NCI-H2196 treated with DMSO at 0.1 percent for 48 hours (cell line): Measurements from ENCODE around the gene OAS3.
"Not testable (repeated sequence)": the region's sequence is repeated elsewhere in the genome, so short reads cannot be mapped to it uniquely, and the experiment has no call there.

Experiments
- DNase-seq: peaks from one replicate; lab custom pipeline; 2025; ENCODE audit not compliant: unreplicated experiment; lab: John Stamatoyannopoulos, UW

The OAS3 gene

DNA sequence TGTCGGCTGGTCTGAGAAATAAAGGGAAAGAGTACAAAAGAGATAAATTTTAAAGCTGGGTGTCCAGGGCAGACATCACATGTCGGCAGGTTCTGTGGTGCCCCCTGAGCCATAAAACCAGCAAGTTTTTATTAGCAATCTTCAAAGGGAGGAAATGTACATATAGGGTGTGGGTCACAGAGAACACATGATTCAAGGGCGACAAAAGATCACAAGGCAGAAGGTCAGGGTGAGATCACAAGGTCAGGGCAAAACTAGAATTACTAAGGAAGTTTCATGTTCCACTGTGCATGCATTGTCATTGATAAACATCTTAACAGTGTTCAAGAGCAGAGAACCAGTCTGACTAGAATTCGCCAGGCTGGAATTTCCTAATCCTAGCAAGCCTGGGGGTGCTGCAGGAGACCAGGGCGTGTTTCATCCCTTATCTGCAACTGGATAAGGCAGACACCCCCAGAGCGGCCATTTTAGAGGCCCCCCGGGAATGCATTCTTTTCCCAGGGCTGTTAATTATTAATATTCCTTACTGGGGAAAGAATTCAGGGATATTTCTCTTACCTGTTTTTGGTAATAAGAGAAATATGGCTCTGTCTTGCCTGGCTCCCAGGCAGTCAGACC, 11.7 kb upstream of the OAS3 start:
- DNase-seq = not testable (repeated sequence)

DNA sequence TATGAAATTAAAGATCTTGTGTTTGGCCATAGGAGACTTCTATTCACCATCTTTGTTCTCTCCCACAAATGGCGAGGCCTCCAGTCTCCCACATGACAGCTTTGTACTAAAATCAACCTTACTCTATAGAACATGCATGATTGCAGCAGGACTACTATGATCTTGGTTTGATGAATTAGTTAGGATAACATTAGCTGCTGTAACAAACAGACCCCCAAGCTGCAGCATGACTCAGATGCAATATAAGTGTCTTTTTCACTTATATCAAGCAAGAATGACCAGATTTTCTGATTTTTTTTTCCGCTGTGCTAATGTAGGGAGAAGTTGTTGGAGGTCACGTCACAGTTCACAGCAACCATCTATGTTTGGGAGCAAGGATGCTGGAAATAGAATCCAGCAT, 10.8 kb upstream of the OAS3 start:
- DNase-seq = no peak

DNA sequence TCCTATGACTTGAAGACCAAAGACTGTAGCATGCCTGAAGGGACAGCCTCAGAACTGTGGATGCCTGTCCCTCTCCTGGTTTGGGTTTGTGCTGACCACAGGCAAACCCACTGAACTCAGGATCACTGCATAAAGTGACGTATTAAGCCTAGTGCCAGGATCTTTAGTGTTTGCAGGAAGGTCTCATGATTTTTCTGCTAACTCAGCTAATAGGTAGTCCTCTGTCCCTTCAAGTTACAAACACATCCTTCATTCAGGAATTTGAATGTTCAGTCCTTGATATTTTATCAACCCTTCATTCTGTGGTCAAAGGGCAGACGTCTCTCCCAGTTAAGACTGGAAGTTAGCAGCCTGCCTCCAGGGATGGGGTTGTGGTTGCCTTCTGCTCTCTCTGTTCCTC, 10.3 kb upstream of the OAS3 start:
- no peak for DNase-seq

DNA sequence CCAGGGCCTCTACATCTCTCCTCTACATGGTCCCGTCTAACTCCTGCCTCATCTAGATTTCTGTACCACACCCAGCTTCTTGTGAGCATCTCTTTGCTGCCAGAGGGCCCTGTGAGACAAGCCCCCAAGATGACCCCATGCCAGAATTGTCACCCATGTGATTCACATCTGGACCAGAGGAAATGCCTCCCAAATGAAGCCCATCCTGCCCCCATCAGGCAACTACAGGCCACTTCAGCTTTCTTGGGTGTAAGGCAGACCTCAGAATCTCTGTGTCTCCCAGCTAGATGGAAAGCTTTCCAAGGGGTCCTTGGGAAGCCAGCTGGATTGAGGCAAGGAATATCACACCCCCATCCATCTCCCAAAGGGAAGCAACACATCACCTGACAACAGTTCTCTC, 9.3 kb upstream of the OAS3 start:
- no peak for DNase-seq

DNA sequence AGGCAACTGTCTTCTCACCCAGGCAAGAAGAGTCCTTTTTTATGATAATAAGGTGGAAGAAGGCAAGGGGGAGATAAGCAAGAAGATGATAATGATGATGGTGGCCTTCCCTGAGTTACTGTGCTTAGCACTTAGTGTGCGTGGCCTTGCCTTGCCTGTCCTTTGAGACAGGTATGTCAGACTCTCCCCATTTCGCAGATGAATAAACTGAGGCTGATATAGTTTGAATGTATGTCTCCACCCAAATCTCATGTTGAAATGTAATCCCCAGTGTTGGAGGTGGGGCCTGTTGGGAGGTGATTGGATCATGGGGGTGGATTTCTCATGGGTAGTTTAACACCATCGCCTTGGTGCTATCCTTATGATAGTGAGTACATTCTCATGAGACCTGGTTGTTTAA, 8.6 kb upstream of the OAS3 start:
- DNase-seq = no peak

DNA sequence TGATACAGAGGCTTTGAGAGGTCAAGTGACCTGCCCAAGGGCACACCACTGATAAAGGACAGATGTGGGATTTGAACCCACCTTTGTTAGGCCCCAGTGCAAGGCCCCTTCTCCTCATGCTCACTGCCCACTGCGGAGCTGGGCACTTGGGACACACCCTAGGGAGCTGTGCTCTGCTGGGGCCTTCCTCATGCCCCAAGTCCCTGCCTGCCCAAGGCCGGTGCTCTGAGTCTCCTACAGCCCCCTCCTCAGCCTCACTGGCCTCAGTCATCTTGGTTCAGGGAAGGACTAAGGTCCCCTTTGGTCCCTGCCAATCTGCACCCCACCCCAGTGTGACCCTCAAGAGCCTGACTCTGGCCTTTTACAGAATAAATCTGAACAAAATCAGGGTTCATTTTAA, 7.9 kb upstream of the OAS3 start:
- DNase-seq = no peak

DNA sequence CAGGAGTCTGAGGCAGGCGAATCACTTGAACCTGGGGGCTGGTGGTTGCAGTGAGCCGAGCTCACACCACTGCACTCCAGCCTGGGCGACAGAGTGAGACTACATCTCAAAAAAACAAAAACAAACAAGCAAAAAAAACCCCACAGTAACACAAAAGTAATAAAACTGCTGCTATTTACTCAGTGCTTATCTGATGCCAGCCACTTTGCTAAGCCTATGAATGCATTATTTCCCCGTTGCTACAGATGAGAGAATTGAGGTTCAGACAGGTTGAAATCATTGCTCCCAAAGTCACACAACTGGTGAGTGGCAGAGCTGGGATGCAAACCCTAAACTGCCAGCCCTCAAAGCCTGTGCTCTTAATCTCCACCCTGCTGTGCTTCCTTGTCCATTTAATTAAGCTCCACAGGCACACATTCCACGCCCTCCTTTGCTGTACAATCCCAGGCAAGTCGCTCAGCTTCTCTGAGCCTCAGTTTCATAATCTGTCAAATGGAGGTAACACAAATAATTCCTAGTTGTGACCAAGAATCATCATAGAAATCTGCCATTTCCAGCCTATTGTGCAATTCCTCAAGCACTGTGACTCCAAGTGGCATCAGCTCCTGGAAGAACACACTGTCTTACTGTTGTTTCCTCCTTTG, 5.7 kb upstream of the OAS3 start:
- DNase-seq = no peak

DNA sequence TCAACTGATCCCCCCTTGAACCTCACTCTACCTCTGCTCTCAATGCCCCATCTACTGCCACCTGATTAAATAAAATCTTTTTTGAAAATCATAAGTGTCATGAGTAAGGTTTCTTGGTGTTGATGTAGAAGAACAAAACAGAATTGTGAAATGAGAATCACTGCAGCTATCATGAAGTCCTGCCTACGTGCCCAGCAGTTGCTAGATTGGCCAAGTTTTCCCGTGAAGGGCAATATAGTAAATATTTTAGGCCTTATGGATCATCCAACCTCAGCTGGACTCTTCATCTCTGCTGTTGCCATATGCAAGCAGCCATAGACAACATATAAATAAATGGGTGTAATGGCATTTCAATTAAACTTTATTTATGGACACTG, 5.2 kb upstream of the OAS3 start:
- DNase-seq = no peak

DNA sequence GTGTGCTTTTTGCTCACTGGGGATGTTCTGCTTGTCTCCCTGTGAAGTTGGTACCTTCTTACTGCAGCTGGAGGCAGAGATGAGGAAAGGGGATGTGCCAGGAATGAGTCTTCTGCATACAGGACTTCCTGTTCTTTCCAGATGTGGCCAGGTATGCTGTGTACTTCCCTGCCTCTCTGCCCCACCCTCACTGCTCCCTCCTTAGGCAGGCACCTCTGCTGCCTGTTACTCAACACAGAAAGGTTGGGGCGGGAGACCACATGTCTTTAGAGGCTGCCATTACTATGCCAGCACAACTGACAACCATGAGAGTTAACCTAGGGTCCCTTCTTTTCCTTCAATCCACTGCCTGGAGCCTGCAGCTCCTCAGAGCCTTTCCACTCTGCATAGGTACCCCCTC, 2.0 kb upstream of the OAS3 start:
- DNase-seq = no peak

DNA sequence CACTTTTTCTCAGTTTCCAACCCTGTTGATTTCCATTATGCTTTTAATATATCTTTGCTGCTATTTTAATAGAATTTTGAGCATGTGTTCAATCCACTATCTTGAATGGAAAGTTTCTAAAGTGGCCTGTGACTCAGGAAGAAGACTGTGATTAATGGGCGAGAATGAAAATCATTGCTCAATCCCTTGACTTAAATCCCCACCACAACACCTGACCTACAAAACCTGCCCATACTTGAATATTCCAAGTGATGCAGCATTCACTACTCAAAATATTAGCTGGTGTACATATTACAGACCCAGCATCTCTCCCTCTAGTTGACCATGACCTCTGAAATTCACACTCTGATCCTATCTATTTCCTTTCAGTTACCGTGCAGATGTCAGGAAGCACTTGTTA, 1.3 kb upstream of the OAS3 start:
- DNase-seq = no peak

DNA sequence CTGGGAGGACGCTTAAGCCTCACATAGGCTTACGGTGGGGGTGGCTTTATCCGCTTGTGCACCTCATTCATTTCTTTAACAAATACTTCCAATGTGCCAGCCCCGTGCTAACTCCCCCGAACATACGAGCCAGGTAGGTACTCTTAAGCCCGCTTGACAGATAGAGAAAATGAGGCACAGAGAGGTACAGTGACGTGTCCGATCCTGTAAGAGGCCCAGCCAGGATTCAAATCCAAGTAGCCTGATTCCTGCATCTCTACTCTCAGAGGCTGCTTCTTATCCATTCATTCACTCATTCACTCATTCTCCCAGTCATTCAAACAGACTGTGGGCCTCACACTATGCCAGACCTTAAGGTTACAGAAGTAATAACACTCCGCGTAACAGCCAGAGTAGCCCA, 477 bp downstream of the OAS3 start:
- no peak for DNase-seq

DNA sequence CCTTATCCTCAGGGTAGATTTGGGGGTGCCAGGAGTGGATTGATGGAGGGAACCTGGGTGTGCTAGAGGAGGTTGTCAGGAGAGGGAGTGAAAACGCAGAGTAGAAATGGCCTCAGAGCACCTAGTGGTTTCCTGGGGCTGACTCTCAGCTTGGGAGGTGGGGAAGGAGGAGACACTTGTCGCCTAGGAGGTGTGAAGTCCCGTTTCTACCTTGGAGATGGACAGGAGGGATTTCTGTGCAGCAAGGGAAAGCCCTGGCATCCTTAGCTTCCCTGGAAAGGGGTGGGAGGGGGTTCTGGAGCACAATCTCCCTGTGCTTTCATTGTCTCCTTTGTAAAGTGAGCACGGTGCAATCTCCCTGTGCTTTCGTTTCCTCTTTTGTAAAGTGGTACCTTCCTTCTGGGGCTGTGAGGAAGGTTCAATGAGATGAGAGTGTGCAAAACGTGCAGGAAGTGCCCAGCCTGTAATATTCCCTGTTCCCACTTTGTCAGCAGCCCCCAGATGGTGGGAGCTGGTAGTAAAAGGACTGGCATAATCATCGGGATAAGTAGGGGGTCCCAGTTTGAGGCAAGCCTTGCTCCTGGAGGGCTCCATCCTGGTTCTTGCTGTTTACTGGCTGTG, 1.6 kb downstream of the OAS3 start:
- no peak for DNase-seq

DNA sequence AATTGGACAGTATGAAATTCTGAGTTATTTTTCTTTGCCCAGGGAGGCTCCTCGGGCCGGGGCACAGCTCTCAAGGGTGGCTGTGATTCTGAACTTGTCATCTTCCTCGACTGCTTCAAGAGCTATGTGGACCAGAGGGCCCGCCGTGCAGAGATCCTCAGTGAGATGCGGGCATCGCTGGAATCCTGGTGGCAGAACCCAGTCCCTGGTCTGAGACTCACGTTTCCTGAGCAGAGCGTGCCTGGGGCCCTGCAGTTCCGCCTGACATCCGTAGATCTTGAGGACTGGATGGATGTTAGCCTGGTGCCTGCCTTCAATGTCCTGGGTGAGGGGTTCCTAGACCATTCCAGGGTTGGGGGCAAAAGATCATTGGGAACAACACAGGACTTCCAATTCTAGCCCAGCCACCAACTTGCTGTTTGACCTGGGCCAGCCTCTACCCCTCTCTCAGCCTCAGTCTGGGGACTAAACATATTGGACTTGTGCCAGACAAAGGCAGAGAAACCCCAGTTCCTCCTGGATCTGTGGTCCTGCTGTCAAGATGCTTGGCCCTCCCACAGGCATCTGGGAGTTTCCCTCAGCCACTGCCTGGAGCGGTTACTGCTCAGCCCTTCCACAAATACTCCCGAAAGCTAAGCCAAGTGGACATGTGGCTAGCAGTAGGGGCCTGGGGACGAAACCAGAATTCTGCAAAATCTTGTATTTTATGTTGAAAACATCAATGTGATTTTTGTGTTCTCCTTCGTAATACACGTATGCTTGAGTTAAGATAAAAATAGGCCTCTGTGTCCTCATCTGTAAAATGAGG, 3.5 kb downstream of the OAS3 start:
- no peak for DNase-seq

DNA sequence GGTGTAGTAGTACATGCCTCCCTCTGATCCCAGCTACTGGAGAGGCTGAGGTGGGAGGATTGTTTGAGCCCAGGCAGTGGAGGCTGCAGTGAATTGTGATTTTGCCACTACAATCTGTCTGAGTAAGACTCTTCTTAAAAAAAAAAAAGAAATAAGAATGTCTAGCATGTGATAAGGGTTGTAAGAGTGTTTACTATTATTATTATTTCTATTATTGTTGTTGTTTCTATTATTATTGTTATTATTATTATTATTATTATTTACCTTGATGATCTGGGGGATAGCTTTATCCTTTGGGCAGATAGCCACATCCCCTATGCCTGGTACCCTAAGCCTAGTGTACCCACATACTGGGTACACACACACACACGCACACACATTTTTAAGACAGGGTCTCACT, 4.3 kb downstream of the OAS3 start:
- no peak for DNase-seq

DNA sequence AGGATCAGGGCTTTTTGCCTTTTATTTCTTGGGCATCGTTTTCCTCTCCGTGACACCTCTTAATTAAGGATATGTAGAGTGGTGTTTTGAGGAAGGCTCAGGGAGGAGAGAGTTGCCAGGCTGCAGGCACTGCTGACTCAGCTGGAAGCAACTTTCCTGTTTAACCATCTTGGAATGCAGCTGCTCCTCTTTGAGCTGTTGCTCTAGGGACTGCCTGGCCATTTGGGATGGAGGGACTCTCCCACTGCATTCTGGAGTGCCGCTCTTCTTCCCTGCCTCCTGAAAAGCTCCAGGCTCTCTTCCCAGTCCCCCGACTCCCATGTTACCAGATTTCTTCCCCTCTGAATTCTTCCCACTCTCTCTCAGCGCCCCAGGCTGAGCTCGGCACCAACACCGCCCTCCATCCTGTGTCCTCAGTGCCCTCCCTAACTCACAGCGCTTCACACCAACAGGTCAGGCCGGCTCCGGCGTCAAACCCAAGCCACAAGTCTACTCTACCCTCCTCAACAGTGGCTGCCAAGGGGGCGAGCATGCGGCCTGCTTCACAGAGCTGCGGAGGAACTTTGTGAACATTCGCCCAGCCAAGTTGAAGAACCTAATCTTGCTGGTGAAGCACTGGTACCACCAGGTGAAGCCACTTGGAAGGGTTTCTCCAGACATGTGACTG, 5.9 kb downstream of the OAS3 start:
- no peak for DNase-seq

DNA sequence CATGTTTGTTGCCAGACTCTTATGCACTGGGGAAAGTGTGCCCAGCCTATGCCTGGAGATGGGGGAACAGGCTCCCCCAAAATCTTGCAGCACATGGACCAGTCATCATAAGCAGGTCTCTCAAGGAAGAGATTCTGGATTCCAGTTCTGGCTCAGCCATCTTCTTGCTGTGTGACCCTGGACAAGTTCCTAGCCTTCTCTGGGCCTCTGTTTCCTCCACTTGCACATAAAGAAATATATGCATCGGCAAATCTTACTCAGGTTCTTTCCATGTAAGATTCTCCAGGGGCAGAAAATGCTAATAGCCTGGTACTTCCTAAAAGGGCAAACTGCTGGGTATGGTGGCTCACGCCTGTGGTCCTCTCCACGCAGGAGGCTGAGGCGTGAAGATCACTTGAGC, 7.2 kb downstream of the OAS3 start:
- DNase-seq = no peak

DNA sequence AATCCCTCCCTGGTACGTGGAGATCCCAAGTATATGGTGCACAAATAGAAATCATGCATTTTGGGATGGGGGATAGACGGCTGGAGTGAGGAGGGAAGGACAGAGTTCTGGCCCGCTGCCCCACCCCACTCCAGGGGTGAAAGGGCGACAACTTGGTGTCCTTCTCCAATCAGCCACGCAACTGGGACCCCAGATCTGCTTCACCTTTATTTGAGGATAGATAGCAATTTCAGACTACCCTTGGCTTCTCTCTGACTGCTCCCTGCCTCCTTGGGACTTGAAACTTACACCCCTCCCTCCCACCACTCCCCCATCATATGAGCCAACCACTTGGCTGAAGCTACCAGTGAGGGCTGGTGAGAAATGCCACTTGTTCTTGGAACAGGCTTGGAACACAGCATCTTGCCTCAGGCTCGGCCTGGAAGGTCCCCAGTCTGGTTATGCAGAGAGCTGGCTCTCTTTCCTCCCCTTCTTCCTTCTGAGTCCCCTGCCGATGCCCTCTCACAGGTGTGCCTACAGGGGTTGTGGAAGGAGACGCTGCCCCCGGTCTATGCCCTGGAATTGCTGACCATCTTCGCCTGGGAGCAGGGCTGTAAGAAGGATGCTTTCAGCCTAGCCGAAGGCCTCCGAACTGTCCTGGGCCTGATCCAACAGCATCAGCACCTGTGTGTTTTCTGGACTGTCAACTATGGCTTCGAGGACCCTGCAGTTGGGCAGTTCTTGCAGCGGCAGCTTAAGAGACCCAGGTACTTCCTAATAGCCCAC, 8.1 kb downstream of the OAS3 start:
- DNase-seq = no peak

DNA sequence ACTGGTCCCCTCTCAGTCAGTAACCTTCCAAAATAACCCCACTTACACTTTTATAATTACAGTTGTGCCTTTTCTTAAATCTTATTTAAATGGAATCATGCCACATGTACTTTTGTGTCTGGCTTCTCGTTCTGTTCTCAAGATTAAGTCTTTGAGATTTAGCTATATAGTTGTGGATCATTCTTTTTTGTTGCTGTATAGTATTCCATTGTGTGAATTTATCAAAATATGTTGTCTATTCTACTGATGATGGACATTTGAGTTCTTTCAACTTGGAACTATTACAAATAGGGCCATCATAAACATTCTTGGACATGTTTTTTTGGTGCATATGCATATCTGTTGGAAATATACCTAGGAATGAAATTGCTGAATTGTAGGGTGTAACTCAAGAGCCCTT, 9.0 kb downstream of the OAS3 start:
- no peak for DNase-seq

DNA sequence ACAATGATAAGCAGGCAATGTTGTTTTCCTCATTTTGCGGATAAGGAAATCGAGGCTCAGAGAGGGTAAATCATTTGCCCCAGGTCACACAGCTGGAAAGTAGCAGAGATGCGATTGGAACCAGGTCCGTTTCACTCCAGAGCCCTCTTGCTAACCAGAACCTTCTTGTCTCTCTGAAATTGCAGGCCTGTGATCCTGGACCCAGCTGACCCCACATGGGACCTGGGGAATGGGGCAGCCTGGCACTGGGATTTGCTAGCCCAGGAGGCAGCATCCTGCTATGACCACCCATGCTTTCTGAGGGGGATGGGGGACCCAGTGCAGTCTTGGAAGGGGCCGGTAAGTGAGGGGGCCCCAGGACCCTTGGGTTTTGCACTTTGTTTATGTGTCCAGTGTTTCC, 9.5 kb downstream of the OAS3 start:
- DNase-seq = no peak

DNA sequence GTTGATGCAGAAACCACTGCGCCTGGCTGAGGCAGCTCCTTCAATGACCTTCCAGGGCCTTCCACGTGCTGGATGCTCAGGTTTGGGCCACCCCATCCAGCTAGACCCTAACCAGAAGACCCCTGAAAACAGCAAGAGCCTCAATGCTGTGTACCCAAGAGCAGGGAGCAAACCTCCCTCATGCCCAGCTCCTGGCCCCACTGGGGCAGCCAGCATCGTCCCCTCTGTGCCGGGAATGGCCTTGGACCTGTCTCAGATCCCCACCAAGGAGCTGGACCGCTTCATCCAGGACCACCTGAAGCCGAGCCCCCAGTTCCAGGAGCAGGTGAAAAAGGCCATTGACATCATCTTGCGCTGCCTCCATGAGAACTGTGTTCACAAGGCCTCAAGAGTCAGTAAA, 10.5 kb downstream of the OAS3 start:
- no peak for DNase-seq

DNA sequence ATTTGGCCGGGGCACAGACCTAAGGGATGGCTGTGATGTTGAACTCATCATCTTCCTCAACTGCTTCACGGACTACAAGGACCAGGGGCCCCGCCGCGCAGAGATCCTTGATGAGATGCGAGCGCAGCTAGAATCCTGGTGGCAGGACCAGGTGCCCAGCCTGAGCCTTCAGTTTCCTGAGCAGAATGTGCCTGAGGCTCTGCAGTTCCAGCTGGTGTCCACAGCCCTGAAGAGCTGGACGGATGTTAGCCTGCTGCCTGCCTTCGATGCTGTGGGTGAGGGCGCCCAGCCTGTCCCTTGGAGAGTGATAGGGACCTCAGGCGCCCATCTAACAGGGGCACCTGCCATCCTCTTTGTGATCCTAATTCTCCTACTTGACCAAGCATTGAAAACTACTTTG, 12.4 kb downstream of the OAS3 start:
- no peak for DNase-seq
